ENCODE data around the gene CADPS2. TPM values are rescaled to one million over a fixed set of nuclear protein-coding genes. Genes with fewer than 3 reads are reported as not detected.

CADPS2 gene
- total and polyA plus RNA-seq, 10 of the 15 experiments (the other 5 are each of a cell fraction or from before 2014, with no cell fraction given) = 0.05 to 7.5 (median 0.25) TPM

- no peaks in the 10 kb centered on the region for H4K20me1 ChIP-seq (ENCODE audit: control insufficient read depth, insufficient read depth)
- H3K27me3 ChIP-seq (replicated peaks in 1 of 2; ENCODE audit: control insufficient read depth in 2 of 2, insufficient read depth in 2 of 2, low read length in 1 of 2) = no peaks in the 10 kb centered on the region
- no peak overlapping the region for H2AFZ ChIP-seq (ENCODE audit: control insufficient read depth, low read depth, low read length)
- BruUV-seq (replicated peaks) = no TSS peak
- no peak for FAIRE-seq
- H3K27ac ChIP-seq (ENCODE audit: control insufficient read depth, insufficient read depth) = no peak overlapping the region
- TF ChIP-seq MXI1 (IDR thresholded peaks at IDR 0.05; ENCODE audit: low read depth, low read length) (no peak), SPI1 (IDR thresholded peaks at IDR 0.05; ENCODE audit: borderline replicate concordance, insufficient read depth, low read depth, low read length) (no peak), WRNIP1 (IDR thresholded peaks at IDR 0.05; ENCODE audit: borderline replicate concordance, low read depth, low read length) (no peak), STAT3 (IDR thresholded peaks at IDR 0.05; ENCODE audit: low read depth, low read length) (no peak), POU2F2 (IDR thresholded peaks at IDR 0.05; ENCODE audit: borderline replicate concordance, low read depth, low read length) (no peak), CEBPZ (IDR thresholded peaks at IDR 0.05; ENCODE audit: low read depth, low read length) (no peak), ZBTB33 (IDR thresholded peaks at IDR 0.05) (no peak), E2F4 (IDR thresholded peaks at IDR 0.05; ENCODE audit: low read depth, low read length) (no peak), SUPT20H (IDR thresholded peaks at IDR 0.05; ENCODE audit: borderline replicate concordance, control insufficient read depth, low read depth, low read length) (no peak), BRCA1 (IDR thresholded peaks at IDR 0.05; ENCODE audit: low read depth, low read length) (no peak), IRF3 (IDR thresholded peaks at IDR 0.05) (no peak), GATAD2B (conservative IDR thresholded peaks at IDR 0.05; ENCODE audit: low read depth) (no peak), HDGF (IDR thresholded peaks at IDR 0.05) (no peak), RELB (IDR thresholded peaks at IDR 0.05; ENCODE audit: low read depth) (no peak)
- H3K4me3 ChIP-seq = no peak overlapping the region
- no peak for ATAC-seq
- no peak for DNase-seq (ENCODE audit: low read depth, low spot score)
- intact Hi-C loops (cut with micrococcal nuclease; ENCODE audit: unreplicated experiment) = no loop called here
- ChIA-PET RAD21 (ENCODE audit: unreplicated experiment) (no interaction called here), SMC1A (ENCODE audit: uncharacterized antibody, unreplicated experiment) (interaction anchor here (0.6 kb wide), 1 partner anchor 540 kb away, joined by 3 read pairs; no protein-coding TSS in a partner anchor), CTCF (no interaction called here), POLR2A (no interaction called here)
- H3K36me3 ChIP-seq (ENCODE audit: control insufficient read depth in 2 of 2, insufficient read depth in 2 of 2, low read length in 1 of 2) = no peaks in the 10 kb centered on the region
- H3K9me3 ChIP-seq (replicated peaks; ENCODE audit: control insufficient read depth, insufficient read depth, low read length) = no peaks in the 10 kb centered on the region
- in situ Hi-C loops (cut with MboI) = no loop called here
- H3K79me2 ChIP-seq (ENCODE audit: control insufficient read depth, insufficient read depth, low read length) = no peaks in the 10 kb centered on the region
- H3K9ac ChIP-seq (ENCODE audit: control insufficient read depth, insufficient read depth, low read length) = no peak overlapping the region
- H3K4me1 ChIP-seq (ENCODE audit: control insufficient read depth, insufficient read depth, low read length) = no peaks in the 10 kb centered on the region
- no peak overlapping the region for H3K4me2 ChIP-seq (ENCODE audit: control insufficient read depth, insufficient read depth)
- 36% methylated on average over 3 of the region's 3 CpGs for WGBS (ENCODE audit: insufficient coverage, insufficient replicate concordance, low lambda C conversion rate, missing lambda C conversion rate)
Observed at GRCh38 chr7:122584676-122585251, 301.5 kb downstream of the CADPS2 start.
